ENCODE results near the gene PEX1. TPM values are rescaled to one million over a fixed set of nuclear protein-coding genes. Genes with fewer than 3 reads are reported as not detected.
"Not testable (repeated sequence)": the region's sequence is repeated elsewhere in the genome, so short reads cannot be mapped to it uniquely, and the experiment has no call there.

The PEX1 gene
- total RNA-seq, 1 experiment from 2014 or later, result 13.2 TPM

DNA sequence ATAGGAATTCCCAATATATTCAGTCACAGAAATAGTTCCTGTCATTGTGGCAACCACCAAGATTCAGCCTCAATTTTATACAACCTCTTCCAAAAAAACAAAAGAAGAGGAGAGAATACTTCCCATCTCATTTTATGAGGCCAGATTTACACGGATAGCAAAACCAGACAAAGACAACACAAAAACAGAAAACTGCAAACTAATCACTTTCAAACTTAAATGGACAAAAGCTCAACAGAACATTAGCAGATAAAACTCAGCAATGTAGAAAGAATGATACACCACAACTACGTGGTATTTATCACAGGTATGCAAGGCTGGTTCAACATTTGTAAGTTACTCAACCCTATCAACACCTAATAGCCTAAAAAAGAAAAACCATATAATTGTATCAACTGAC is 22.0 kb downstream of the PEX1 start:
- DNase-seq (ENCODE audit: low read depth), result no peak

DNA sequence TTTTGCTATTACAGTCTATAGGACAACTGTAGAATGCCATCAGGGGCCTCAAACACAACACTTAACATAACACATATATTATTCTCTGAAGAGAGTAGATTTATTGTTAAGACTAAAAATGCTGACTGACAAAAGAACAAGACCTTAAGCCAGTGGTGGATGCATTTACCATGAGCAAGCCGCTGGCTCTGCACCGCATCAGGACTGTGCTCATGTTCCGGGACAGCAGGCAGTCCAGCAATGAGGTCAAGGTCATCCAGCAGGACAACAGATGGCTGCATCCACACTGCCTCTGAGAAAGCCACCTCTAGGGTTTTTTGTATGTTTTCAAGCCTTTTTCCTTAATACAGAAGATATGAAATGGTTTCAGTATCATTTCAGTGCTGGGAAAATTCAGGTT is 23.8 kb downstream of the PEX1 start:
- no peak for DNase-seq (ENCODE audit: low read depth)

DNA sequence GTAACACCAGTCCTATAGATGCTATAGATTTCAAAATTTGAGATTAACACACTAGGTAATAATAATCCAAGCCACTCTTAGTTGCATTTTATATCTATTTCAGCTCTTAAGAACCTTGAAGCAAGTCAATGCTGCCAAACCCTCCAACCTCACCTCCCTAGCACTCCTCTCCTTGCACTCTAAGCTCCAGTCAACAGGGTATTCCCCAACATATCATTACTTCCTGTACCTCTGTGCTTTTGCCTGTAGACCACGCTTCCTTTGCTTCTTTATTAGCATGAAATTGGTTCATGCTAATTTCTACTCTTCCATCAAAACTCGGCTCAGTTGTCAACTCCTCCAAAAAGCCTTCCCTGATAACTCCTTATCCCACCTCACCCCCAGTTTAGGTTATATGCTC is 24.6 kb downstream of the PEX1 start:
- no peak for DNase-seq (ENCODE audit: low read depth)

DNA sequence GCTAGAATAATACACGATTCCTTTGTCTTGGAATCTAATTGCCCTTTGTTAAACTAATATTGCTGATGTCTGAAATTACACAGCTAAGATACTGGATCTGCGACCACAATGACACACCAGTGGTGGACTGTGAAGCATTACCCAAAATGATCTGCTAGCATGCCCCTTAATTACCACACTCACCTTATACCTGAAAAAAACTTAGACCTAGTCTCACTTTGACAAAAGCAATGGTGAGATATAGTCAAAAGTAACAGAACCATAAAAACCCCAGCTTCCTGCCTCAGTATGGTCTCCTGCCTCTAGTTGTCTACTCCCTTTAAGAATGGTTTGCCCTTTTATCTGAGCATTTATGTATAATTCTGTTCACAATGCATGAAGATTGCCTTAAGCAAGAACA is 29.8 kb downstream of the PEX1 start:
- DNase-seq (ENCODE audit: low read depth), result no peak

DNA sequence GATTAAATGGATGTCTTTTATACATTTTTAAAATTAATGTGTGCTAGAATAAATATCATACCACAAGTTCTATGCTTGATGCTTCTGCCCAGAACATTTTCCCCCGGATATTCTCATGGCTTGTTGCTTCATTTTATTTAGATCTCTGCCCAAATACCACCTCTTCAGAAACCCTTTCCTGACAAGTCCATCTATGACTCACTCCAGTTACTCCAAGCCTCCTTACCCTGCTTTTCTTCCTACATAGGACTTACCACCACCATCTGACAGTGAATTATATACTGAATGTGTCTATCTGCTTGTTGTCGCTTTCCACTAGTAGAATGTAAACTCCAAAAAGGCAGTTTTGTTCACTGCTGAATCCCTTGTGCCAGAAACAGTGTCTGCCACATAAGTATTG is 31.4 kb downstream of the PEX1 start:
- no peak for DNase-seq (ENCODE audit: low read depth)

DNA sequence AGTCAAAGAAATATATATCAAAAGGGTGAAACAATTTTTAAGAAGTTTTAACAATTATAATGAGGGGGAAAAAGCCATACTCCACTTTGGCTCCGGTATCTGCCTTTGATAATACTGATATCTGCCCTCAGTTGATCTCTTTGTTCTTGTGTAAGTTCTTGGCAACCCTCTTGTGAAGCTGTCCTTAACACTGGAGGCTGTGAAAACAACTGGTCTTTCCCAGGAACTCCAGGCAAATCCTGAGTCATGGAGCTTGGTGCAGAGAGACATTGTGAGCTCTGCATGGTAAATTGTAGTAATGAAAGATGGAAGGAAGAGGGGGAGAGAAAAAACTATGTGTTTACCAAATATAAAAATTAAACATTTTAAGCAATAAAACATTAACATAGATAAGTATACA is 38.7 kb downstream of the PEX1 start:
- DNase-seq (ENCODE audit: low read depth), result no peak

DNA sequence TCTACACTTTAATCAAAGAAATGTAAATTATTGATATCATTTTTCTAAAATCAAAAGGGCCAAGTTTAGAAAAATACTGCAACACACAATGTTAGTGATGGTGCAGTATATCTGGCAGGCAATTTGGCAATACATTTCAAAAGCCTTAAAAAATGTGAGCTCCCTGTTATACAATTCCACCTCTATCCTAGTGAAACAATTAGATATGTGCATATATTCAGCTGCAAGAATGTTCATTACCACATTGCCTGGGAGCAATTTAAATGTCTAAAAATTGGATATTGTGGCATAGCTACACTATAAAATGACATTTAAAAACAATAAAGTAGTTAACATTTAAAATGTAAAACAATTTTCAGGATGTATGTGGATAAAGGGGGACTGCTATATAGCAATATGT is 40.5 kb downstream of the PEX1 start:
- no peak for DNase-seq (ENCODE audit: low read depth)

DNA sequence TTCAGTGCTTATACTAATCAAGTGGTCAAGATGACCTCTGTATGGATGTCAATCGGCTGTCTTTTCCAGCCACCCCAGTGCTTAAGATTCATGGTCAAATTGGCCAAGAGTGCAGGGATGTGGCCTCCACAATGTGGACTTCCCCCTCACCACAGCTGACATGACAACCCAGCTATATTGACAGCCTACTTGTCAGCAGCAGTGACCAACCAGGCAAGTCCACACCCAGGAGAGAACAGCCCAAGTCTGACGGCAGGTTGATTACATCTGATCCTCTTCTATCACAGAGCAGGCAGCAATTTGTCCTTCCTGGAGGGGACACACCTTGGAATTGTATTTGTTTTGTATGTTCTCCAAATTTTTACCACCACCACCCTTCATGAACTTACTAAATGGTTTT is 42.3 kb downstream of the PEX1 start:
- DNase-seq (ENCODE audit: low read depth), result no peak

DNA sequence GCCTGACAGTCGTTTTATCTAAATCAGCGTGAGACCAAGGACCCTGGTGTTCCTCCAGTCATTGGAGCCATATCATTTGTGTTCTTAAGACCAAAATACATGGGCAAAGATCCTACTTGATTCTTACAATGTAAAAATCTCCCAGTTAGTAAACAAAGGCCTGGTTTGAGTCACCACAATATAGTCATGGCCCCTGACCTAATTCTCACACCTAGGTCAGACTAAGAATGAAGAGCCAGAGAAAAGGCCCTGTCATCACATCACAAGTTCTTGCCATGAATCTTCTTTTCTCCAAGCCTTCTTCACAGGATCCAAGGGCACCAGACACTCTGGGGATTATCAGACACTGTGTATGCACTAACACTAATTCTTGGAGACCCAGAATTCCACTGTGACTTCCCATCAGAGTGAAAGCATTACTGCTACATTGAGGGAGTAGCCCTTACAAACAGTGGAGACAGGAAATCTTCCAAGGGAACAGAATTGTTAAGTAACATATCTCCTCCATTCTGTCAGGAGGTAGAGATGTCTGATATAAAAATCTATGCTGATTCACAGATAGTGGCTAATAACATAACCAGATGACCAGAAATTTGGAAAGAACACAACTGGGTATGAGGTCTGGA is 42.9 kb downstream of the PEX1 start:
- no peak for DNase-seq (ENCODE audit: low read depth)

DNA sequence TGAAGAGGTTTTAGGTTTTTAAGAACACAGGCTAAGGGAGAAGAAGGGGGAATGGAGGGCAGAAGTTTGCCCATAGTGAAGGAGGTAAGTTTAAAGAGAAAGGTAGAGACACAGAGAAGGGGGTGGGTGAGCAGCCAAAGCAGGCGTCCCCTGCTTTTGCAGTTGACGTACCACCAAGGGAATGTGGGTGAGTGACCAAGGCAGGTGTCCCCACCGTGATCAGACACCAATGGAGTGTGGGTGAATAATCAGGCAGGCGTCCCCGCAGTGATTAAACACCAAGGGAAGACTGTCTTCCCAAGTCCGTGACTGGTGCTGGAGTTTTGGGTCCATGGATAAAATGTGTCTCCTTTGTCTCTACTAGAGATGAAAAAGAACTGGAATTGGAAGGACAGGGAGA is 44.1 kb downstream of the PEX1 start:
- not testable (repeated sequence) for DNase-seq (ENCODE audit: low read depth)

DNA sequence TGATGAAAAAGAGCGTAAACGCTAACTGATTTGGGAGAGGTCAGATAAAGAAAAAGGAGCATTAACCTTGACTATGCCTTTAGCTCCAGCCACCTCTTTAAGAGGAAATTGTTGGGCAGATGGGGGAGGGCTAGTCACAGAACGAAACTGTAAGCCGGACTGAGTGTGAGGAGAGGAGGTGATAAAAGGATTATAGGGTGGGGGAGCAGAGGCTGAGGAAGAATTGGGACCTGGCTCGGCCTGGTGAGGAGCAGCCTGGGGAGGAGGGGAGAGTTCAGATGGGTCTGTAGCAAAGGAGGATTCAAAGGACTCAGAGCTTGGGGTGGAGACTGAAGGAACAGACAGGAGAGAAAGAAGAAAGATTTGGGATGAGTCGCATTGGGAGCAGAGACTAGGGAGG is 44.7 kb downstream of the PEX1 start:
- not testable (repeated sequence) for DNase-seq (ENCODE audit: low read depth)

DNA sequence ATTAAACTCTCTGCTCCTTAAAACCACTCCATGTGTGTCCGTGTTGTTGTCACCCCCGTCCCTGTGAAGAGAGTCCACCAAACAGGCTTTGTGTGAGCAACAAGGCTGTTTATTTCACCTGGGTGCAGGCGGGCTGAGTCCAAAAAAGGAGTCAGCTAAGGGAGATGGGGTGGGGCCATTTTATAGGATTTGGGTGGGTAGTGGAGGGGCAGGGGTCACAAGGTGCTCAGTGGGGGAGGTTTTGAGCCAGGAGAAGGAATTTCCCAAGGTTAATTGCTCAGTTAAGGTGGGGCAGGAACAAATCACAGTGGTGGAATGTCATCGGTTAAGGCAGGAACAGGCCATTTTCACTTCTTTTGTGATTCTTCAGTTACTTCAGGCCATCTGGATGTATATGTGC is 49.2 kb downstream of the PEX1 start:
- not testable (repeated sequence) for DNase-seq (ENCODE audit: low read depth)

DNA sequence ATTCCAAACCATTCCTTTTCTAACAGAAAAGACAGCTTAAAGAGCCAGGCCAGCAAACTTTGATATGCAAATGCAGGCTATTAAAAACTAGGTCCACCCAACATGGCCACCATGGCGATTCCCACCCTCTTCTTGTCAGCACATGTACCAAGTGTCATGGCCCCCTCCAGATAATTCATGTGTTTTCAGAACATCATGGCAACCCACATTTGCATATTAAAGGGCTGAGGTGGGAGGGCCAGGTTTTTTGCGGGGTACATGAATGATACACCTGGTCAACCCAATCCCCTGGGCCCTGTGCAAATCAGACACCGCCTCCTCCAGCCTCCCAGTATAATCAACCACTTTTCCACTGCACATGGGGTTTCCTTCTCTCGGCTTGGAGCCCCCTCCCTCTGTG is 49.6 kb downstream of the PEX1 start:
- DNase-seq (ENCODE audit: low read depth), result no peak

DNA sequence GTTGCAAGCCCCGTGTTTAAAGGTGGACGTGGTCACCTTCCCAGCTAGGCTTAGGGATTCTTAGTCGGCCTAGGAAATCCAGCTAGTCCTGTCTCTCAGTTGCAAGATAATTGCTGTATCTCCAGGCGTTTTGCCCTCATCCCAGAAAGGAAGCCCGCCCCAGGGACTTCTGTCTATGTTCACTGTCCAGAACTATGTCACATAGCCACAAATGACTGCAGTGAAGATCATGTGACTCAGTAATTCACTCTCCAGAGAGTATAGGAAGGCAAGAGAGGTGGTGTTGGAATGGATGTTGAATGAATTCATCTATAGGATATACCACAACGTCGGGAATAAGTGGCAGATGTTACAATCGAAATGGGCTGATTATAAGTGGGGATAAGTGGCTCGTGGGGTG is 50.2 kb downstream of the PEX1 start:
- DNase-seq (ENCODE audit: low read depth), result no peak

DNA sequence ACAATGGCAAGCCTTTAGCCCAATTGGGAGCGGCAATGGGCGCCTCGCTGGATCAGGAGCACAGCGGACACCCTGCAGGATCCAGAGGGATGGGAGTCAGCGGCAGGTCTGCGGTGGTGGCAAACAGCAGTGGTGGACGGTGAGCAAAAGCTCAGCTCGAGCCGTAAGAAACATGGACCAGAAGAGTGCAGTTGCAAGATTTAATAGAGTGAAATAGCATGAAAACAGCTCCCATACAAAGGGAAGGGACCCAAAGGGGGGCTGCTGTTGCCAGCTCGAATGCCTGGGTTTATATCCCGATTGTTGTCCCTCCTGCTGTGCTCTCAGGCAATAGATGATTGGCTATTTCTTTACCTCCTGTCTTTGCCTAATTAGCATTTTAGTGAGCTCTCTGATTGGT is 50.6 kb downstream of the PEX1 start, which contains the start of gene ERVW-1:
Gene ERVW-1 (minus strand): TSS at position 266 of the 400 bp plus-strand sequence. CDS start 7,565 bp downstream, outside the sequence.
- not testable (repeated sequence) for DNase-seq (ENCODE audit: low read depth)

DNA sequence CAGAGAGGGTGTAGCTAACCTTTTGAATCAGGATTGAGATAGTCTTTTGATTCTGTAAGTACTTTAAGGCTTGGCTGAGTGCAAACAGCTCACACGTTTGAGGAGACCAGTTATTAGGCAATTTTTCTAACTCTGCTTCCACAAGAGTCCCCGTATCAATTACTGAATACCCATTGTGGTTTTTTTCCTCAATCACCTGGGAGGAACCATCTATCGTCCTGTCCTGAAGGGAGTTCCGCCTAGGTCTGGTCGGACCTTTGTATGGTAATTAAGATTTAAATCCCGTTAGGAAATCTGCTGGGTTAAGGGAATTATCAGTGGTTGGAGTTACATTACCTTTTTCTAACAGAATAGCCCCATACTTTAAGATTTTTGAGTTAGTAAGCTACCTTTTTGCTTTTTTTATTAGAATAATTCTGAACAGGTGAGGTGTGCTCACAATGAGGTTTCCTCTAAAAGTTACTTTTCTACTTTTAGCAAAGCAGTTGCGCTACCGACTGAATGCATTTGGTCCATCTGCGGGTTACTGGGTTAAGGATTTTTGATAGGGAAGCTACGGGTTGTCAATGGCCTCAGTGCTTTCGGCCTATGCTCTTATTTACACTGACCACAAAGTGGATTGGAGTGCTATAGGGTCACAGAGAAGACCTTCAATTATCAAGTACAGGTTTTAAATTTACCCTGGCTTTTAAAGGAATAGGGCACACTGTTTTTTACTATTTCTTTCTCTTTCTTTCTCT is 52.3 kb downstream of the PEX1 start:
- DNase-seq (ENCODE audit: low read depth), result not testable (repeated sequence)

DNA sequence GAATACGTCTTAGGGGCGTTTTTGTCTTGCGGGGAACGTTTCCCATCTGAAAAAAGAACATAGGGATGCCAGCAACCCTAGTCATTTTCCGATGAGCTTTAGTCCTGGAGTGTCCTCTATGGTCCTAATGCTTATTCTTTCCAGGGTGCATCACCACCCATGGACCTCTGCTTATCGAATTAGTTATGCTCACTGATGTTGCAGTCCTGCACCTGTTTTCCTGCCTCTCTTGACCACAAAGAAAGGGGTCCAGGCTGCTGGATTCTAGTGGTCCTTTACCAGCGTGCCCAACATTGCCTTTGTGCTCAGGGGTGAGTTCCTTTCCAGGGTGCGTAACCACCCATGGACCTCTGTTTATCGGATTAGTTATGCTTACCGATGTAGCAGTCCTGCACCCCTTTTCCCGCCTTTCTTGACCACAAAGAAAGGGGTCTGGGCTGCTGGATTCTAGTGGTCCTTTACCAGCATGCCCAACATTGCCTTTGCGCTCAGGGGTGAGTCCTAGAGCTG is 53.0 kb downstream of the PEX1 start:
- not testable (repeated sequence) for DNase-seq (ENCODE audit: low read depth)

DNA sequence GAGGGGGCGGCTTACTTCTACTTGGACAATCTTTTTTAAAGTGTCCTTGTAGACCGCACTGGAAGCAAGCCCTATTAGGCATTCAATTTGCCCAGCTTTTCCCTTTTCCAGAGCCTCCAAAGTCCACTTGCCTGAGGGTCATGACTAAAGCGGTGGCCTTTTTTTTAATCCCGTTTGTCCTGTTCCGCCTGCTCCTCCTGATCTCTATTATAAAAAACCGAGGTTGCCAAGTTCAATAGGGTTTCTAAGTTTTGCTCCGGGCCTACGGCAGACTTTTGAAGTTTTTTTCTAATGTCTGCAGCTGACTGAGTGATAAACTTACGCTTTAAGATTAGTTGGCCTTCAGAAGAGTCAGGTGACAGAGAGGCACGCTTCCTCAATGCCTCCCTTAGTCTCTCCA is 54.3 kb downstream of the PEX1 start:
- peak; percentile 56 for DNase-seq (ENCODE audit: low read depth)

DNA sequence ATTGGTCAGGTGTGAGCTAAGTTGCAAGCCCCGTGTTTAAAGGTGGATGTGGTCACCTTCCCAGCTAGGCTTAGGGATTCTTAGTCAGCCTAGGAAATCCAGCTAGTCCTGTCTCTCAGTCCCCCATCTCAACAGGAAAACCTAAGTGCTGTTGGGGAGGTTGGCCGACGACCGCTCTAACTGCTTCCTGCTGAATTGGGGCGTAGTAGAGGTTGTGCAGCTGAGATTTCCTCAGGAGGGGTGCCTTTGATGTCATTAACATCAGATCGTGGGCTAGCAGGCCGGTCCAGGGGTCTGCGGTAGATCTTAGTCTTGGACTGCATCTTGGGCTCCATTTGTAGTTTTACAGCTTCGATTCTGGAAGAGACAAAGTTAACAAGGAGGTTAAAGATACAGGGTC is 59.7 kb downstream of the PEX1 start:
- not testable (repeated sequence) for DNase-seq (ENCODE audit: low read depth)

DNA sequence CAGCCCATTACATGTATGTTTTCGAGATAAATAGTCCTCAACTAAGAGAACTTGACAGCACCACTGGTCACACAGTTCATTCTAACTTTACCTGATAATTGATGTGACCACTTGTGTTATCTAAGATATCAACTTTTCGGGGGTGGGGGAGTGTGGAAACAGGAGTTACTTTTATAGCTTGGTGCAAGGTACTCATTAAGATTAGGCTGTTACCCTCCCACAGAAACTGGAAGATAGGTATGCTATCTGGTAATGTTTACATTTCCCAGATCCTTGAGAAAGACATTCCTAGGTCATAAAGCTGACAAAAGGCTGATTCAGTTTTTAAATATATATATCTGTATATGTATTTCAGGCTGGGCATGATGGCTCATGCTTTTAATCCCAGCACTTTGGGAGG is 61.6 kb downstream of the PEX1 start:
- no peak for DNase-seq (ENCODE audit: low read depth)

DNA sequence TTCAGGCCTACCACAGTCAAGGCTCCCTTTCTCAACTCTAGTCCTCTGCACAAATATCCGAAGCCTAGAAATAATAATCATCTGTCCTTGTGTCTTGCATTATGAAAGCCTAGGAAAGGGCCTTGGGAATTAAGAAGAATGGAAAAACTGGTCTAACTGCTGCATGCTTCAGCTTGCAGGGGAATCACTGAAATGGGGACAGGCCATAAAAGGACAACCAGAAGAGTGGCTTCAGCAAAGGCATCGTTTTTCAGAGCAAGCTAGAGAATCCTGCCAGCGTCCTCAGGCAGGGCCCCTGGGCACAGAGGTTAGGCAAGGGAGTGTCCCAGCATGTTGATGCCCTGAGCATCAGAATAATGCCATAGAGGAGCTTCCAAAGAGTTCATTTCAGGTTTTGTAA is 63.8 kb downstream of the PEX1 start:
- no peak for DNase-seq (ENCODE audit: low read depth)

DNA sequence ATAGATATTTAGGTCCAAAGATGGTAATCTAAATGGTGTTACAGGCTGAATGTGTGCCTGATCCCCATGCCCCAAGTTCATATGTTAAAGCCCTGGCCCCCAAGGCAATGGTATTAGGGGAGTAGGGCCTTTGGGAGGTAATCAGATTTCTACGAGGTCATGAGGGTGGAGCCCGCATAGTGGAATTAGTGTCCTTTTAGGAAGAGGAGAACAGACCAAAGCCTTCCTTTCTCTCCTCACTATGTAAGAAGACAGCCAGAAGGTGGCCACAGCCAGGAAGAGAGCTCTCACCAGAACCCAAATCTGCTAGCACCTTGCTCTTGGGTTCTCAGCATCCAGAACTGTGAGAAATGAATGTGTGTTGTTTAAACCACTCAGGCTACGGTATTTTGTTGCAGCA is 65.8 kb downstream of the PEX1 start:
- no peak for DNase-seq (ENCODE audit: low read depth)

Measured in RPMI7951 (cell line).